A549 treated with dexamethasone at 1 μM for 4 hours (cell line): ENCODE results near the gene LRRC27. TPM values are rescaled to one million over a fixed set of nuclear protein-coding genes. Genes with fewer than 3 reads are reported as not detected.

Experiments
- total RNA-seq: library from RNA; stranded (reverse); fragments of 200-300 nt; extraction: Qiagen RNA extraction; gene quantifications from 5 replicates; pipeline ENCODE4 v1.2.3, GENCODE V29; 2022

LRRC27 gene
- 4.4 to 5.8 TPM (median 5.4 TPM) in 5 replicates for total RNA-seq

DNA sequence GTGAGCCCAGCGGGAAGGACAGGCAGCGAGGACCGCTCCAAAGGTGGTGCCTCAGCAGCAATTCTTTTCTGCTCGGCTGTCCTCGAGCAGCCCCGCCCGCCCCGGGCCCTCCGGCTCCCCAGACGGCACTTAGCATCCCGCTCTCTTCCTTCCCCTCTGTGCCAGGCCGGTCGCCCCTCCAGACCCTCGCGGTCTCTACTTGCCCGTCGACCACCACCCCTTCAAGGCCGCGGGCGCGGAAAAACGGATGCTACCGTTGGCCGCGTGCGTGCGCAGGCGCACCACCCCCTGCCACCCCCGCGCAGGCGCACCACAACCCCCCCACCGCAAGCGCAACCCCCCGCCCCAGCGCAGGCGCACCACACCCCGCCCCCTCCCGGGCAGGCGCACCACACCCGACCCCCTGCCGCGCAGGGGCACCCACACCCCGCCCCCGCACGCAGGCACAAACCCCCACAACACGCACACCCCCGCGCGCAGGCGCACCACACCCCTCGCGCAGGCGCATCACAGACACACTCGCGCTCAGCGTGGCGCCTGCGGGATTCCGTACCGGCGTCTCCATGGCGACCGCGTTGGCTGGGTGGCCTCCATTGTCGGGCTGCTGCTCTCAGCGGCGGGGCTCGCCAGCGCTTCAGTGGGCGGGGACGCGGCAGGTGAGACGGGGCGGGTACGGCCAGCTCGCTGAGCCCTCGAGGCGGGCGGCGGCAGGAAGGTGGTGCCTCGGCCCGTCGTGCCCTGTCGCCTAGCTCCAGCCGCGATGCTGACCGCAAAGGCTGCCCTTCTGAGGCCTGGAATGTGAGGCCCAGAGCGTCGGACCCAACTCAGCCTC is at the start of gene LRRC27:
LRRC27 (plus strand) TSS at position 593 of the 832 bp plus-strand sequence. CDS start 1,332 bp downstream, outside the sequence.

GRCh38 chr10:132307823-132308586 is 24.0 kb upstream of the LRRC27 start, which contains the start of gene STK32C:
Gene STK32C (minus strand): TSS chr10:132307950. CDS start chr10:132307833, 117 bp downstream.

DNA sequence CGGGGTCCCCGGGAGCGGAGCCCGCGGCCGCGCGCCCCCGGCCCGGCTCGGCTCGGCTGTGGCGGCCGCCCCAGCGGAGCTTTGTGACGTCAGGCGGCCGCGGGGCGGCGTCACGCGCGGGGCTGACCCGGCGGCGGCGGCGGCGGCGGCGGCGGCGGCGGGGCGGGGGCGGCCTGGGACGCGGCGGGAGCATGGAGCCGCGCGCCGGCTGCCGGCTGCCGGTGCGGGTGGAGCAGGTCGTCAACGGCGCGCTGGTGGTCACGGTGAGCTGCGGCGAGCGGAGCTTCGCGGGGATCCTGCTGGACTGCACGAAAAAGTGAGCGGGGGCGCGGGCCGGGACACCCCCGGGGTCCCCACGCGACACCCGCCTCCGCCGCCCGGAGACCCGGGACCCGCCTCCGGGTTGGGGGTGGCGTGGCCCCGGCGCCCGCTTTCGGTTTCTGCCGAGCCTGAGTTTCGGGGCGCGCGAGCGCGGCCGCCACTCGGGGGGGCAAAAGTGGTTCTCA is 65.1 kb downstream of the LRRC27 start, which contains the start of gene PWWP2B:
PWWP2B (plus strand) TSS at position 165 of the 506 bp plus-strand sequence; CDS start at position 192, 27 bp downstream.

Other genes starting within 250 kb of the LRRC27 start
- gene DPYSL4, start 145.2 kb upstream of the LRRC27 start, total RNA-seq: 14.0 to 20.2 TPM (median 19.3 TPM) in 5 replicates
- gene STK32C, start 24.2 kb upstream of the LRRC27 start, total RNA-seq: 31.1 to 44.7 TPM (median 42.2 TPM) in 5 replicates
- gene PWWP2B, start 65.0 kb downstream of the LRRC27 start, total RNA-seq: 11.1 to 17.9 TPM (median 16.9 TPM) in 5 replicates
- 12.1 to 14.6 TPM (median 13.5 TPM) in 5 replicates for gene INPP5A, start 205.6 kb downstream of the LRRC27 start, total RNA-seq